ENCODE results near the gene TRMT11.

DNA sequence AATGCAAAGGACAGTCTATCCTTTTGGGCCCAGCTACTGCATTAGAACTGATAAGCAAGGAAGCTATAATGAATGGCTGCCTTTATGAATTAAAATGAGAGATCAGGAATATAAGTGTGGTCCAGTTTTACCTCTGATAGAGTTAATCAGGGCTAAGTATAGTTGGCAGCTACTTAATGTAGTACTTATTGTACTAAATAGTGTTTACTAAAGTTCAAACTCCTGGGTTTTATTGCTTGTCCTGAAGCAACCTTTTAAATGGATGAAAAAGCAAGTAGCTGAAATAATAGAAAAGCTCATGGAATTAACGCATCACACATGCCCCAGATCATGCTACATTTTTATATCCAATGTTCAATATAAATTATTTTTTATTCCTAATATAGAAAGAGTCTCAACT, 5.3 kb downstream of the TRMT11 start:
- TF ChIP-seq CTCF (optimal IDR thresholded peaks at IDR 0.05 in 1 of 3, IDR thresholded peaks at IDR 0.05 in 1 of 3, conservative IDR thresholded peaks at IDR 0.05 in 1 of 3; ENCODE audit: extremely low read depth in 1 of 3, insufficient read depth in 2 of 3, low read length in 3 of 3) (no peak), EZH2 (IDR thresholded peaks at IDR 0.05; ENCODE audit: low read length) (no peak)
